ENCODE results near the gene FOXC1. TPM values are rescaled to one million over a fixed set of nuclear protein-coding genes. Genes with fewer than 3 reads are reported as not detected.

Gene FOXC1
- polyA plus RNA-seq, 1 of the 3 experiments (the other 2 are of a cell fraction), result 4.3 TPM

DNA sequence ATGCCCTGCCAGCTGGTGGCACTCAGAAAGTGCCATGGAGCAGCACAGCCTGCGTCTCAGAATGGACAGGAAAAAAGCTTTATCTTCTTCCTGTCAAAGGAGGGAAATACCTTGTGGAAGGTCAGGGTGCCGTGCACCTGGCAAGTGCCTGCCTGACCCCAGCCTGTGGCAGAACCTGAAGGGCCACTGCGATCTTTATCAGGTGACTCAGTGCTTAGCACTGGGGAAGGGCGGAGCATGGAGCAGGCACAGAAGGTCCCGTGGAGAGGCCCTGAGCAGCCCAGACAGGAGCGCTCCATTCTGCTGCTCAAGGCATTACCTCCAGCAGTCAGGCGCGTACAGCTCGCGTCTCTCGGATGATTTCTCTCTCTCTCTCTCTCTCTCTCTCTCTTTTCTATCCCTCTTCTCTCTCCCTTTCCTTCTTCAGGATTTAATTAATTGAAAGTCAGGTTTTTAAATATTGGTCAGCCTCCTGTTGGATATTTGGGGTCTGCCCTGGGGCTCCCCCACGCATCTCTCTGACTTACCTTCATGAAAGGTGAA is 31.7 kb downstream of the FOXC1 start:
- peaks cover 0 to 14% of the 10 kb centered on the region in 2 experiments; a peak in 1 of 4 replicates for H3K4me1 ChIP-seq (ENCODE audit: control insufficient read depth in 1 of 2, insufficient read depth in 2 of 2, low read depth in 1 of 2, low read length in 1 of 2)
- no peak for DNase-seq
- no peak overlapping the region for H2AFZ ChIP-seq (ENCODE audit: low read depth)
- H3K9me2 ChIP-seq, result no peaks in the 10 kb centered on the region
- WGBS (ENCODE audit: low lambda C conversion rate), result 92% methylated on average over 8 of the region's 12 CpGs
- no peaks in the 10 kb centered on the region for H3K36me3 ChIP-seq (replicated peaks in 1 of 2; ENCODE audit: control insufficient read depth in 1 of 2, insufficient read depth in 2 of 2, low read length in 1 of 2)
- no peak overlapping the region for H3K9ac ChIP-seq
- ChIA-PET CTCF (no interaction called here), POLR2A (no interaction called here)
- H3K27me3 ChIP-seq (ENCODE audit: insufficient read depth), result no peaks in the 10 kb centered on the region
- H3K79me2 ChIP-seq (ENCODE audit: insufficient read depth), result no peaks in the 10 kb centered on the region
- H3K9me3 ChIP-seq, result no peaks in the 10 kb centered on the region
- H3K4me3 ChIP-seq (ENCODE audit: low read depth in 2 of 2, low read length in 1 of 2), result no peak overlapping the region
- H4K20me1 ChIP-seq (ENCODE audit: insufficient read depth), result no peaks in the 10 kb centered on the region
- TF ChIP-seq FOSL2 (IDR thresholded peaks at IDR 0.05; ENCODE audit: borderline replicate concordance, low read depth) (no peak), EZH2phosphoT487 (IDR thresholded peaks at IDR 0.05; ENCODE audit: borderline replicate concordance, low read depth) (no peak), EP300 (IDR thresholded peaks at IDR 0.05; ENCODE audit: borderline replicate concordance in 1 of 2, low read depth in 1 of 2, low read length in 1 of 2) (no peak), NFIC (IDR thresholded peaks at IDR 0.05; ENCODE audit: borderline replicate concordance) (no peak)
- H3F3A ChIP-seq (replicated peaks; ENCODE audit: insufficient read depth), result no peaks in the 10 kb centered on the region
- no peak overlapping the region for H3K4me2 ChIP-seq
- H3K27ac ChIP-seq (ENCODE audit: low read depth in 2 of 2, low read length in 1 of 2), result no peak overlapping the region

DNA sequence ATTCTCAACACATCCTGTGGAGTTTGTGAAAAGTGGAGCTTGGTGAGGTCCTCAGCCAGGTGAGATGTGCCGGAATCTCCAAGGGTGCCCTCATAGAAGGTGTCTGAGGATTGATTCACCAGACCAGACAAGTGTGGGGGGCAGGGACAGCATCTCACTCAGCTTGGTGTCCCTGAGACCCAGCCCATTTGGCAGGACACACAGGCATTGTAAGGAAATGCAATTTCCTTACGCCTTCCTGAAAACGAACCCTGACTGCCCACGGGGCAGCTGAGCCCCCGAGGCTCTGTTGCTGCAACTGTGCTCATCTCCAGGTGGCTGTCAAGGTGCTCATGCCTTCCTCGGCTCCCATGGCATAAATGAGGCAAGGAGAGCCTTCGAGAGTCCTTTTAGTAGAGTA is 33.4 kb downstream of the FOXC1 start:
- Histone ChIP-seq H4K20me1 (ENCODE audit: insufficient read depth) (no peaks in the 10 kb centered on the region), H3K9me3 (no peaks in the 10 kb centered on the region), H3K4me2 (no peak overlapping the region), H3K27ac (ENCODE audit: low read depth in 2 of 2, low read length in 1 of 2) (no peak overlapping the region), H3K36me3 (replicated peaks in 1 of 2; ENCODE audit: control insufficient read depth in 1 of 2, insufficient read depth in 2 of 2, low read length in 1 of 2) (no peaks in the 10 kb centered on the region), H3K4me3 (ENCODE audit: low read depth in 2 of 2, low read length in 1 of 2) (no peak overlapping the region), H3F3A (replicated peaks; ENCODE audit: insufficient read depth) (no peaks in the 10 kb centered on the region), H3K9ac (no peak overlapping the region), H2AFZ (ENCODE audit: low read depth) (no peak overlapping the region), H3K9me2 (no peaks in the 10 kb centered on the region), H3K4me1 (ENCODE audit: control insufficient read depth in 1 of 2, insufficient read depth in 2 of 2, low read depth in 1 of 2, low read length in 1 of 2) (peaks cover 0 to 3% of the 10 kb centered on the region in 2 experiments; a peak in 1 of 4 replicates), H3K79me2 (ENCODE audit: insufficient read depth) (no peaks in the 10 kb centered on the region), H3K27me3 (ENCODE audit: insufficient read depth) (no peaks in the 10 kb centered on the region)
- DNase-seq, result no peak
- ChIA-PET POLR2A (no interaction called here), CTCF (interaction anchor here (0.8 kb wide), 1 partner anchor 45 kb away, joined by 3 read pairs; no protein-coding TSS in a partner anchor)
- no peak for TF ChIP-seq SIN3A (IDR thresholded peaks at IDR 0.05; ENCODE audit: borderline replicate concordance, low read depth, low read length)
- no peak for TF ChIP-seq GATA2 (CRISPR knock-in tag; IDR thresholded peaks at IDR 0.05)
- TF ChIP-seq, protein P1, sequence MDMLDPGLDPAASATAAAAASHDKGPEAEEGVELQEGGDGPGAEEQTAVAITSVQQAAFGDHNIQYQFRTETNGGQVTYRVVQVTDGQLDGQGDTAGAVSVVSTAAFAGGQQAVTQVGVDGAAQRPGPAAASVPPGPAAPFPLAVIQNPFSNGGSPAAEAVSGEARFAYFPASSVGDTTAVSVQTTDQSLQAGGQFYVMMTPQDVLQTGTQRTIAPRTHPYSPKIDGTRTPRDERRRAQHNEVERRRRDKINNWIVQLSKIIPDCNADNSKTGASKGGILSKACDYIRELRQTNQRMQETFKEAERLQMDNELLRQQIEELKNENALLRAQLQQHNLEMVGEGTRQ (IDR thresholded peaks at IDR 0.05; ENCODE audit: borderline replicate concordance, low read depth, low read length), result no peak
- TF ChIP-seq YY1 (IDR thresholded peaks at IDR 0.05; ENCODE audit: low read depth), result no peak
- no peak for TF ChIP-seq MXI1 (IDR thresholded peaks at IDR 0.05; ENCODE audit: low read depth, low read length)
- TF ChIP-seq, protein P2, sequence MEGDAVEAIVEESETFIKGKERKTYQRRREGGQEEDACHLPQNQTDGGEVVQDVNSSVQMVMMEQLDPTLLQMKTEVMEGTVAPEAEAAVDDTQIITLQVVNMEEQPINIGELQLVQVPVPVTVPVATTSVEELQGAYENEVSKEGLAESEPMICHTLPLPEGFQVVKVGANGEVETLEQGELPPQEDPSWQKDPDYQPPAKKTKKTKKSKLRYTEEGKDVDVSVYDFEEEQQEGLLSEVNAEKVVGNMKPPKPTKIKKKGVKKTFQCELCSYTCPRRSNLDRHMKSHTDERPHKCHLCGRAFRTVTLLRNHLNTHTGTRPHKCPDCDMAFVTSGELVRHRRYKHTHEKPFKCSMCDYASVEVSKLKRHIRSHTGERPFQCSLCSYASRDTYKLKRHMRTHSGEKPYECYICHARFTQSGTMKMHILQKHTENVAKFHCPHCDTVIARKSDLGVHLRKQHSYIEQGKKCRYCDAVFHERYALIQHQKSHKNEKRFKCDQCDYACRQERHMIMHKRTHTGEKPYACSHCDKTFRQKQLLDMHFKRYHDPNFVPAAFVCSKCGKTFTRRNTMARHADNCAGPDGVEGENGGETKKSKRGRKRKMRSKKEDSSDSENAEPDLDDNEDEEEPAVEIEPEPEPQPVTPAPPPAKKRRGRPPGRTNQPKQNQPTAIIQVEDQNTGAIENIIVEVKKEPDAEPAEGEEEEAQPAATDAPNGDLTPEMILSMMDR (IDR thresholded peaks at IDR 0.05), result no peak
- no peak for TF ChIP-seq NFIC (IDR thresholded peaks at IDR 0.05; ENCODE audit: borderline replicate concordance)
- no peak for TF ChIP-seq ELF1 (IDR thresholded peaks at IDR 0.05)
- TF ChIP-seq FOSL2 (IDR thresholded peaks at IDR 0.05; ENCODE audit: borderline replicate concordance, low read depth), result no peak
- TF ChIP-seq RFX5 (IDR thresholded peaks at IDR 0.05; ENCODE audit: low read length), result no peak
- TF ChIP-seq, protein P3, sequence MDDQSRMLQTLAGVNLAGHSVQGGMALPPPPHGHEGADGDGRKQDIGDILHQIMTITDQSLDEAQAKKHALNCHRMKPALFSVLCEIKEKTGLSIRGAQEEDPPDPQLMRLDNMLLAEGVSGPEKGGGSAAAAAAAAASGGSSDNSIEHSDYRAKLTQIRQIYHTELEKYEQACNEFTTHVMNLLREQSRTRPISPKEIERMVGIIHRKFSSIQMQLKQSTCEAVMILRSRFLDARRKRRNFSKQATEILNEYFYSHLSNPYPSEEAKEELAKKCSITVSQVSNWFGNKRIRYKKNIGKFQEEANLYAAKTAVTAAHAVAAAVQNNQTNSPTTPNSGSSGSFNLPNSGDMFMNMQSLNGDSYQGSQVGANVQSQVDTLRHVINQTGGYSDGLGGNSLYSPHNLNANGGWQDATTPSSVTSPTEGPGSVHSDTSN (IDR thresholded peaks at IDR 0.05), result no peak
- TF ChIP-seq FOXJ3 (CRISPR knock-in tag; IDR thresholded peaks at IDR 0.05), result no peak
- WGBS (ENCODE audit: low lambda C conversion rate), result 86% methylated on average over 4 of the region's 7 CpGs

All from SK-N-SH (cell line).